HG03095 (cell line): ENCODE results near the gene SRSF10.
"Not testable (repeated sequence)": the region's sequence is repeated elsewhere in the genome, so short reads cannot be mapped to it uniquely, and the experiment has no call there.

Source experiments
- ATAC-seq: cut with Tn5 transposase; IDR thresholded peaks from one replicate; pipeline ENCODE4 v1.9.1; 2021; ENCODE audit warnings: moderate library complexity; ENCODE audit not compliant: unreplicated experiment

The SRSF10 gene

DNA sequence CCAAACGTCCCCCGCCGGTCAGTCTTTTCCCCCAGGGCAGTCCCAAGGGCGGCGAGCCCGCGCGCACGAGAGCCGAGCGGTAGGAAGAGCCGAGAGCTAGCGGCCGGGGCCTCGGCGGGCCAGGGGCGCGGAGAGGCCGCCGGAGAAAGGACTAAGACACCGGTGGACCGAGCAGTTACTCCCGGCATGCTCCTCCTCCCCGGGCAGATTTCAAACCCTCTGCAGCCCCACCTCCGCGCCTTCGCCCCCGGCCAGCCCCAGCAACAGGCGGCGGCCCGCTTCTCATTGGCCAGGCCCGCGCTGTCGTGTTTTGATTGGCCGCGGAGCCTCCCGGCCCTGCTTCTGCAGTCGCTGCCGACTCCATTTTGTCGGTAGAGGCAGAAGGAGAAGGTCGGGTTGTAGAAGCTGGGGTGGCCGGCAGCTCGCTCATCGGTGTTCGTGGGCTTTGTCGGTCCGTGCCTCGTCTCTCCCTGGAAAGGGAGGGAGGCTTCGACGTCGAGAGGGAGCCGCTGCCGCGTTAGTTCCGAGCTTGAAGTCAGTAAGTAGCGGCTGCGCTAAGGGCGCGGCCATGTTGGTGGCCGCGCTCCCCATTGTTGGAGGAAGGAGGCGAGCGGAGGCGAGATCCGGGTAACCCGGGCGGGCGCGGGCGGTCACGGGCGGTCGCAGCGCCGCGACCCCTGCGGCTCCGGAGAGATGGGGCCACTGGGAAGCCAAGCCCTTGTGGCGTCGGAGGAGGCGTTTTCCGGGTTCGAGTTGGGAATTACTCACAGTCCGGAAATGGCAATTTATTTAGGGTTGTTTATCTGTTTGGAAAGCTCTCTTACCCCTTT is 20.5 kb downstream of the SRSF10 start, which contains the start of gene PNRC2:
PNRC2 (plus strand) TSS at position 368 of the 830 bp plus-strand sequence. CDS start 1,630 bp downstream, outside the sequence.
- peak; percentile 76 for ATAC-seq

DNA sequence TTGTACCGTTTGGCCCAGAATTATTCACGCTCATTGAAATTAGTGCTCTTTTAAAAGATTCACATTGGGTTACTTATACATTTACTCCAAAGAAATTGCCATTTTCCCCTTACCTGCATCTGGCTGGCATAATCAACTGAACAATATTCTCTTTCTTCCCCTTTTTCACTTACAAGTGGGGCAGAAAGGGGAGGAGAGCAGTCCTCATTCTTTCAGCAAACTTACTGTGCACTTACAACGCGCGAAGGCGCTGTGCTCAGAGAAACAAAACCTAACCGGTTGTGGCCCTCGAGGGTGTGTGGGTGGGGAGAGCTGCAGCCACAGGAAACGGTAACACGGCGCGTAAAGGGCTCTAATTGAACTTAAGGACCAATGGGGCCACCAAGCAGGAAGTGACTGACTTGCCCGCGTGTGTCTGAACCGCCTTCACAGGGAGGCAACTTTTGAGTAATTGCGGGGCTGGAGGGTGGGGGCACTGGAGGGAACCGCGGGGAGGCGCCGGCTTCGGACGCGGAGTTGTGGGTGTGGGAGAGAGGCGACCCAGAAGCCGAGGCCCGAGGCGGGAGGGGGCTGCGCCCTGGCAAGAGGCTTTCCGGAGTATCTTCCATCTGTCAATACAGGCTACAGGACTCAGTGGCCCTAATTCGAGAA is 21.2 kb downstream of the SRSF10 start:
- peak; percentile 57 for ATAC-seq

DNA sequence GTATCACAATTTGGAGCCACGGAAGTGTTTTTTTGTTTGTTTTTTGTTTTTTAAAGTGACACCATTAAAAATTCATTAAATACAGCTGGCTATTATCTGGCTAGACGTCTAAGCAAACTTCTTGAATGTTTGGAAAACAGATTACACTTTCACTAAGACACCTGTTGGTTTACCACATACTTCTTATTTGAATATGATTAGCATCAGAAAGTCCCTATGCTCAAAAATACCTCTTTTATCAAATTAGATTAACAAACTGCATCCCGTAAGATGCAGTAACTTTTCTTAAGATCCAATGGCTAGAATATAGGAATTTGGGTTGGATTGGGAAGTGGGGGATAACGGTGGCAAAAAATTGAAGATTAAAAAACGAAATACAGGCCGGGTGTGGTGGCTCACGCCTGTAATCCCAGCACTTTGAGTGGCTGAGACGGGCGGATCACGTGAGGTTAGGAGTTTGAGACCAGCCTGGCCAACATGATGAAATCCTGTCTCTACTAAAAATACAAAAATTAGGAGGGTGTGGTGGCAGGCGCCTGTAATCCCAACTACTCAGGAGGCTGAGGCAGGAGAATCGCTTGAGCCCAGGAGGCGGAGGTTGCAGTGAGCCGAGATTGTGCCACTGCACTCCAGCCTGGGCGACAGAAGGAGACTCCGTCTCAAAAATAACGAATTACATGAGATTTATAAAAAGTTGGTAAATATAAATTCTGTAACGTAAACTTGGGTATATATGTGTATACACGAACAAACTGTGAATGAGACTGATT is 21.9 kb downstream of the SRSF10 start:
- ATAC-seq, result not testable (repeated sequence)

DNA sequence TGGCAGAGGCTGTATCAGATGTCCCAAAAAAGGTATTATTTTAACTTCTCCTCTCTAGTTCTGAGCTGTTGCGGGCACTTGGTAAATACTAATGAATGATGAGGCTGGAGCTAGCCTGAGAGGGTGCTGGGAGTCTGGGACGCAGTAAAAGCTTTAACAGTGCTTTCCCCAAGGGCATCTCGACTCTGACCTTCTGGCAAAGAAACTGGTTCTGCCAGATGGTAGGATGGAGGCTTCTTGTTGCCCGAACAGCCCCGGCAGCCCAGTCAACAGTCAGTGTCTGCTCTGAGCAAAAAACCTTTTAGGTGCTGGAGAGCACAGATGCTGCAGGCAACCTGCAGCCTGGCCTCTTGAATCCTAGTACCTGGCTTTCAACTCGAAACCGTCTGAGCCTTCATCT is 23.0 kb downstream of the SRSF10 start:
- ATAC-seq, result no peak

DNA sequence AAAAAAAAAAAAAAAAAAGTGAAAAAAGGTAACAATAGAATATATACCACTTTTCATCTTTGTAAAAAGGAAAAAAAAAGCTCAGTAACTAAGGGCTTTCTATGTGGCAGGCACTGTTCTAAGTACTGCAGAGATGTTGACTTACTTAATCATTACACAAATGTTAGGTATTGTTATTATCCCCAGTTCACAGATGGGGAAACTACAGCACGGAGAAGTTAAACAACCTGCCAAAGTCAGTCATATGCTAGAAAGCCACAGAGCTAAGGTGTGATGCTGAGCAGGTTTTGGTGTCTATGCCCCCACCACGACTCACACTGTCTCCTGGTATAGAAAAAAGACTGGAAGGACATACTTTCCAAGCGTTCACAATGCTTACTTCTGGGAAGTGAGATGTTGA is 27.1 kb downstream of the SRSF10 start:
- no peak for ATAC-seq

DNA sequence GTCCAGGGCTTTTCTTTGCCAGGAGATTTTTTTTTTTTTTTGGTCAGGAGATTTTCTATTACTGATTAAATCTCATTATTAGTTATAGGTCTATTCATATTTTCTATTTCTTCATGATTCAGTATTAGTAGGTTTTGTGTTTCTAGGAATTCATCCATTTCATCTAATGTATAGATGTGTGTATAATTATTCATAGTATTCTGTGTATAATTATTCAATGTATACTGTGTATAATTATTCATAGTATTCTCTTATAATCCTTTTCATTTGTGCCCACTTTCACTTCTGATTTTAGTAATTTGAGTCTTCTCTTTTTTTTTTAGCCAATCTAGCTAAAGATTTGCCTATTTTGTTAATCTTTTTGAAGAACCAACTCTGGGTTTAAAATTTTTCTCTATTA is 32.8 kb downstream of the SRSF10 start:
- ATAC-seq, result no peak

DNA sequence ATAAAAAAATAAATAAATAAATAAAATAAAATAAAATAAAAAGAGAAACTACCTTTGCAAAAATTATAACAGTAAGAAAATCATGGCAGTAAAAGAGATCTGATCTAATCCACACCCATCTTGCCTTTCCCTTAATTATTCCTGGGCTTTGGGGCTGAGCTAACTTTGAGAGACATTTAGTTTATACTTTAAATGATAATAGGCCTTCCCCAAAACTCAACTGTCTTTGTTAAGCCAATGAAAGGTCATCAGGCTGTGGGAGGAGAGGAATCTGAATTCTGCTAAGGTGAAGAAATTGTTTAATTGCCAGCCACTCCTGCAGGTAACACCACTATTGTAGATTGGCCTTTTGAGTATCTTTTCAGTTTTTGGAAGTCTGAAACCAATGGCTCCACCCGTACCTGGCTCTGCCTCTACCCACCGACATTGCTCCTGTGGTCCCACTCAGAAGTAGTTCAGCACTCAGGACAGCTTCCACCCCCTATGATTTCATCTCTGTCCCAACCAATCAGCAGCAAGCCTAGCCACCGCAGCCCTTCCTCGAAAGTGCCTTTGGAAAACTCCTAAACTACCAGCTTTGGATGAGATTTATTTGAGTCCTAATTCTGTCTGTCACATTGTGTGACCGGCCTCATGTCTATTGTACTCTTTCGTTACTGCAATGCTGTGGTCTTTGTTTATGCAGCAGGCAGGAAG is 43.5 kb downstream of the SRSF10 start:
- no peak for ATAC-seq

DNA sequence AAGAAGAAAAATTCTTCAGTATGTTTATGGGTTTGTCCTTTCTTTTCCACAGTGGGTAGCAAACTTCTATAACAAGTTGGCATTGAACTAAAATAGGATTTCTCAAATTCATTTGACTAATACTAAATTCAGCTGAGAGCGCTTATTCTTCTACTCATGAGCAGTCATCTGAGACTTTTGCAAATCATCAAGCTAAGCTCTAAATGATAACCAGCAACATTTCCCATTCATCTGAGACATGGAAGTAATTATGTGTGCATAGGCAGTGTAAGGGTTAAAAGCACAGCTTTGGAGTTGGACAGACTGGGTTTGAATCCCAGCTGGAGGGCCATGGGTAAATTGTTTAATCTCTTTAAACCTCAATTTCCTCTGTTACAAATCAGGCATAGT is 48.6 kb downstream of the SRSF10 start:
- ATAC-seq, result no peak

DNA sequence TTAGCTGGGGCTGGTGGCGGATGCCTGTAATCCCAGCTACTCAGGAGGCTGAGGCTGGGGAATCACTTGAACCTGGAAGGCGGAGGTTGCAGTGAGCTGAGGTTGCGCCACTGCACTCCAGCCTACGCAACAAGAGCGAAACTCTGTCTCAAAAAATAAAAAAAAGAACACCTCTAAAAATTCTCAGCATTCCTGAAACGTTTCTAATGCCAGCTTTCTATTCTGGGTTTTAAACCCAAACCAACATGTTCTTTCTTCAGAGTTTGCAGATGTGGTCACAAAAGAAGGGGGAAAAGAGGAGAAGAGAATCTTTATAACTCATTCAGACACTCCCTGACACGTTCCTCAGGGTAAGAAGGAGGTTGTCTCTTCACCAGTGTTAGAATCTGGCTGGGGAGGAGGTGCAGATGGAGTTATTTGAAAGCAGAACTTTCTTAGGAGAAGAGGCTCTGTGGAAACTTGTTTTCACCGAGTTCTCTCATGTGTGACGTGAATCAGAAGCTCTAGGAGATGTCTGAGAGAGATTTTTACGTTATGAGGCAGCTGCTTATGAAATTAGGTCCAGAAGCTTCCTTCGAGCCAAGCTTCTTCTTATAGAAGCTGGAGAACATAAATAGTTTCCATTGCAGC is 49.2 kb downstream of the SRSF10 start:
- ATAC-seq, result no peak

DNA sequence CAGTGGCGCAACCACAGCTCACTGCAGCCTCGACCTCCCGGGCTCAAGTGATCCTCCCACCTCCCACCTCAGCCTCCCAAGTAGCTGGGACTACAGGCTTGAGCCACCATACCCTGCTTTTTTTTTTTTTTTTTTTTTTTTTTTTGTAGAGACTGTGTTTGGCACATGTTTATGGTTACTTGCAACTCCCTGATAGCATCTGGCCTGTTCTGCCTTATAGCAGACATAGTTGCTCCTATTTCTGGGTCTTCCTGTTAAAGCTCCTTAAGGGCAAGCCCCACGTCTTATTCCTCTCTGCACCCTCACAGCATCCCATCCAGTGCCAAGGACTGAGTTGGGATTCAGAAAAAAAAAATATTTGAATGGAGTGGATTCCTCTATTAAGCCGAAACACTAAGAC is 49.9 kb downstream of the SRSF10 start:
- ATAC-seq, result no peak

DNA sequence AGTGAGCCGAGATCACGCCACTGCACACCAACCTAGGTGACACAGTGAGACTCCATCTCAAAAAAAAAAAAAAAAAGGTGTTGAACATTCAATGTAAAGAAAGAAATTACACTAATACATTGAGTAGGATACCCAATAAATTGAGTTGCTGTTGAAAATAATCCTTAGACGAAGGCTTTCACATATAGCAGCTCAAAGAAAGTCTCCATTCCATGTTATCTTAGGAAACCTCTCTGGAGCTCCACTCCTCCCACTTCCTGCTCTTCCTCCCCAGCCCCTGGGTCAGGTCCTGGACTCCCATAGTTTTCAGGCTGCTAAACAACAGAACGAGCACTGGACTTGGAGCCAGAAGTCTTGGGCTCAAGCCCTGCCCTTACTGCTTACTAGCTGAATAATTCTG is 51.3 kb downstream of the SRSF10 start:
- ATAC-seq, result no peak

DNA sequence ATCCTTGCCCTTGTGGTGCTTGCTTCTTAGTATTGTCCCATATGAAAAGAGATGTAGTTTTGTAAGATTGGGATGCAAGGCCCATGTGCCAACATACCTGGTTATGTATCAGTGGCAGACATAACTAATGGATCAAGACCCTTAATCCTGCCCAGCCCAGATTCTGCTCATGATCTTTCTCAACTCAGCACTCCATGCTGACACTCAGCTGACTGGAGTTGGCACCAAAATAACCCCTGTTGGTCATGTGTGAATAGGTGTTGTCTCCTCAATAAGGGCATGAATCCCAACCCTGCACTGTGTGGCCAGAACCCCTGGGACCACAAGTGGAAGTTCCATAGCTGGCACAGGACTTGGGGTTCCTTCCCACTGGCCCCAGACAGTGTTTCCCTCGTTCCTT is 53.0 kb downstream of the SRSF10 start:
- no peak for ATAC-seq

DNA sequence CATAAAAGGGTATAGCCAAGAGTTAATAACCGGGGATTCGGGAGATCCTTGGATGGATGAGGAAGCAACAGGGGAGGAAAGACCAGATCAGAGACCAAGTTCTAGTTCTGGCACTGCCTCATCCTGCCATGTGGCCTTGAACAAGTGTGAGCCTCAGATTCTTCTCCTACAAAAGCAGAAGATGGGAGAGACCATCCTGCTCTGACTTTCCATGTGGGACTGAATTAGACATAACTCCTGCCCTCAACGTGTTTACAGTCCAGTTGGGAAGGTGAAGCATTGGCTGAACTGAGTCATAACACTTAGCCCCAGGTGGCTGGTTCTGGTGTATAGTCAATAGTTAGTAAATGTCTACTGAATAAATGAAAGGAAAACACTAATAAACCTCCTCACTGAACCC is 54.8 kb downstream of the SRSF10 start:
- ATAC-seq, result no peak

DNA sequence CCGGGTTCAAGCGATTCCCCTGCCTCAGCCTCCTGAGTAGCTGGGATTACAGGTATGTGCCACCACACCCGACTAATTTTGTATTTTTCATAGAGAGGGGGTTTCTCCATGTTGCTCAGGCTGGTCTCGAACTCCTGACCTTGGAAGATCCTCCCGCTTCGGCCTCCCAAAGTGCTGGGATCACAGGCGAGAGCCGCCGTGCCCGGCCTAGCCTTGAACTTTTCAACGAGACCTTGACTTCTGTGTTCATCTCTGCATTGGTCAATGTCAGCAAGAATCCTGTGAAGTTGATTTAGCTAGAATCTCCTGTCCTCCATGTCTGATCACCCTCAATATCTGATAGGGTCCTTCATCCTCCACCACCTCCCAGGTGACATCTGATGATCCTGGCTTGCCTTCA is 55.5 kb downstream of the SRSF10 start:
- no peak for ATAC-seq

DNA sequence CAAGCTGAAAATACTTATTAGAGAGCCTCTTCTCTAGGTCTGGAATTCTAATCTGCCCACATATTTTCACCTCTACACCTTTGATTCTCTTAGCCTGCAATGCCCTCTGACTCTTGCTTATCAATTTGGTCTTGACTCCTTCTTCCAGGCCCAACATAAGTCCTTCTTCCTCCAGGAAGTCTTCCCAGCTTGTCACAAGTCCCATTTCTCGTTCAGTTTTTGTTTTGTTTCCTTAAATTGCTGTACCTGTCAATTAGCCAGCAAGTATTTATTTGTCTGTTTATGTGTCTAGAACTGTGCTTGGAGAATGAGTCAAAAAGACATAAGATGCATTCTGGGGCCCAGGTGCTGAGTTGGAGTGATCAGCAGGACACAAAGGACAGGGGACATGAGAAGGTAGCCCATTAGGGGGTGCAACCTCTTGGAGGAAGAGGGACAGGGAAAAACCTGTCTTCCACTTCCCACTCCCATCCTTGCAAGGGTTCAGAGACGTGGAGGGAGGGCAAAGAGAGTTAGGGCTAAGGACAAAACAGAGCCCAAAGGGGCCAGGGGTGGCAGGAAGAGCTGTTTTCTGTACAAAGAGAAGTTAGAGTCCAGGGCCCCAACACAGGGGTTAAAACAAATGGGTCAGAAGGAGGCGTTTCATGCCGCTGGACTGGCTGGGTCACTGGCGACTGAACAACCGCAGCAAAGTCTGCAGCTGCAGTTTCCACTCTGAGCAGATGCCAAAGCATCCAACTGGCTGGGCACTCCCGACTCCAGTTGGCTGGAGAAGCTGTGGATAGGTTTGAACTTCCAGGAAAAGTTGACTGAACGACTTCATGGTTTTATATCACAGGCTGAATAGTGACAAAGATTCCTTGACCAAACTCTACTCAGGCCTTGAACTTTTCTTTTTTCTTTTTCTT is 56.3 kb downstream of the SRSF10 start:
- no peak for ATAC-seq

DNA sequence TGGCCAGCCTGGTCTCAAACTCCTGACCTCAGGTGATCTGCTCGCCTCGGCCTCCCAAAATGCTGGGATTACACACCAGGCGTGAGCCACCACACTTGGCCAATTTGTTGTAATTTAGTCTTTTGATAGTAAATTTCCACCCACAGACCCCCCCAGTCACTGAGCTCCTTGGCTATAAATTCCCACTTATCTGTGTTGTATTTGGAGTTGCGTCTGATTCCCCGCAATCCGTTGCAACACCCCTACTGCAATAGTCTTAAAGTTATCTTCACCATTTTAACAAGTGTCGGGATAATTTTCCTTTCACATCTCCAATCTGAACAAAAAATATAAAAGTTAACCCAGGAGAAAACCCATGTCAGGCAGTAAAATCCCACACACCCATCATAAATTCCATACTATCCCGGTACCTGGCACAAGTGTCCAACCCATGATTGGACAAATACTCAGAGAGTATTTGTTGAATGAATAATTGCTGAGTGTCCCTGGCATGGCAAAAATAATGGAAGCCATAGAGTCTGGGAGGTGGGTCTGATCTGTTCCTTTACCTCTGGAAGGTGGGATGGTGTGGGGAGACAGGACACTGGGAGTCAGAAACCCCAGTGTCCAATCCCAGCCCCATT is 57.7 kb downstream of the SRSF10 start:
- no peak for ATAC-seq

DNA sequence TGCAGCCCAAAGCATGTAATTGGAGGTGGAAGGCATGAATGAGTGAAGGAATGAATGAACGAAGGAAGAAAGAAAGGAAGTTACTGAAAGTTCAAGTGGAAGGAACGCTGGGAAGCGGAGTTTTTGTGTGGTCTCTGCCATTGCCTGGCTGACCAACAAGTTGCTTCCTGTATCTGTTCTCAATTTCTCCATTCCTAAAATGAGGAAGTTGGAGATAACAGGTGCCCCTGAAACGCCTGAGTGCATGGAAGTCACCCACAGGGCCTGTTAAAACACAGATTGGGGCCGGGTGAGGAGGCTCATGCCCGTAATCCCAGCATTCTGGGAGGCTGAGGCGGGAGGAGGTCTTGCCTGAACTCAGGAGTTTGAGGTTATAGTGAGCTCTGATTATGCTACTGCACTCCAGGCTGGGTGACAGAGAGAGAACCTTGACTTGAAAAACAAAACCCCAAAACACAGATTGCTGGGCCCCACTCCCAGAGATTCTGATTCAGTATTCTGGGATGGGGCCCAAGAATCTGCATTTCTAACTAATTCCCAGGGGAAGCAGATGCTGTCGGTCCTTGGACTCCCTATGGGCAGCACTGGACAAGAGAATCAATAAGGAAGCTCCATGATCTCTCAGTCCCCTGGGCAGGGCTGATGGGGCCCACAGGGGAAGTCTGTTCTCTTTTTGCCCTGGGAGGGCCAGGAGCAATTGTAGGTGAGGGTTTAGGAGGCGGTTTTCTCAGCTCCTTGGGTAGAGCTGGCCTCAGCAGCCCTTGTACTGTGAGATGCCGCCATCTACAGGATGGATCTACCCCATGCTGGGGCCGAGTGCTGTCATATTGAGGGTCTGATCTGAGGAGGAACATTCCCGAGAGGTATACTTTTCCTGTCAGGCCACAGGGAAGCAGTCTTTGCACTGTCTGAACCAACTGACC is 63.7 kb downstream of the SRSF10 start:
- no peak for ATAC-seq

DNA sequence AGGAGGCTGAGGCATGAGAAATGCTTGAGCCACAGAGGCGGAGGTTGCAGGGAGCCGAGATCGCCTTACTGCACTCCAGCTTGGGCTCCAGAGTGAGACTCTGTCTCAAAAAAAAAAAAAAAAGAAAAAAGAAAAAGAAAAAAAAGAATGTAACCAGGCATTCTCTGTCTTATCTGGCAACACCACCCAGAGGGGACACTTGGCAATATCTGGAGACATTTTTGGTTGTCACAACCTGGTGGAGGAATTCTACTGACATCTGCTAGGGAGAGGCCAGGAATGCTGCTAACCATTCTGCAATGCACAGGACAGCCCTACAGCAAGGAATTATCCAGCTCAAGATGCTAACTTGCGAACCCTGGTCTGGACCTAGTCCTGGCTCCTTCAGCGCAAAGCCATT is 64.7 kb downstream of the SRSF10 start:
- no peak for ATAC-seq
